Camera-type eye (tissue), 1 donor: ENCODE data around the gene KRTAP11-1. TPM values are rescaled to one million over a fixed set of nuclear protein-coding genes. Genes with fewer than 3 reads are reported as not detected.

ENCODE experiments used
- total RNA-seq: library from RNA; depleted of rRNA; stranded (reverse); fragments of >200 nt; gene quantifications from one replicate; pipeline ENCODE4 v1.2.3, GENCODE V29; 2014

The KRTAP11-1 gene
- not detected for total RNA-seq

GRCh38 chr21:30881480-30881879 is at the start of gene KRTAP11-1:
Gene KRTAP11-1 (minus strand): TSS chr21:30881580. CDS start chr21:30881524, 56 bp downstream.

Other genes with a start within 250 kb of the KRTAP11-1 start
- gene KRTAP20-2, start 246.4 kb downstream of the KRTAP11-1 start, total RNA-seq: not detected
- not detected for gene KRTAP20-3, start 238.7 kb downstream of the KRTAP11-1 start, total RNA-seq
- gene KRTAP21-3, start 162.8 kb downstream of the KRTAP11-1 start, total RNA-seq: not detected
- gene KRTAP21-2, start 134.3 kb downstream of the KRTAP11-1 start, total RNA-seq: not detected
- gene KRTAP21-1, start 126.2 kb downstream of the KRTAP11-1 start, total RNA-seq: 1.3 TPM
- gene KRTAP8-1, start 68.3 kb downstream of the KRTAP11-1 start, total RNA-seq: not detected
- gene KRTAP7-1, start 51.8 kb downstream of the KRTAP11-1 start, total RNA-seq: not detected
- gene KRTAP19-8, start 156.9 kb upstream of the KRTAP11-1 start, total RNA-seq: not detected